GM19324 (cell line): ENCODE results near the gene VSIG1.

Experiments used
- ATAC-seq: cut with Tn5 transposase; IDR thresholded peaks from one replicate; pipeline ENCODE4 v1.9.1; 2021; ENCODE audit warnings: mild to moderate bottlenecking, moderate library complexity; ENCODE audit not compliant: unreplicated experiment, low FRiP score

VSIG1 gene

GRCh38 chrX:108127152-108127551 is 82.3 kb downstream of the VSIG1 start:
- no peak for ATAC-seq
